ENCODE results near the gene FGD6.

FGD6 gene

DNA sequence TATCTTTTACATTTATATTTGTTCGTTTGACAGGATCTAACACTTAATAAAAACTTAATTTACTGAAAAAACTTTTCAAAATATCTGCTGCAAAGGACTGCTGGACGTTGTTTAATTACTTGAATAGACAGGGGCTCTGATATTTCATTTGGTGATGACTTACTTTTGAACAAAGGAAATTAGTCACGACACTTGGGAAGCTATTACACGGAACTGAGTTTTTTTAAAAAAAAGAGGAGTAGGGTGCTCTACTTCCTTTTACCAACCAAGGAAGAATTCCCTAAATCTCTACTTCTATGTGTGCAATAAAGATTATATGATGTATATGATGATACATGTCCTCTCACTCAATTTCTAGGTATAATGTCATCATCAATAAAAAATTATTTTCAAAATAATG lies 4.7 kb downstream of the FGD6 start:
- Histone ChIP-seq H3K9ac (ENCODE audit: low read length) (no peak overlapping the region), H3K36me3 (ENCODE audit: low read length) (no peaks in the 10 kb centered on the region), H3K9me3 (ENCODE audit: insufficient read depth, low read length) (no peaks in the 10 kb centered on the region), H4K20me1 (ENCODE audit: low read depth, low read length) (no peaks in the 10 kb centered on the region), H3K4me3 (ENCODE audit: insufficient read depth, low read length, poor library complexity, severe bottlenecking) (no peak overlapping the region), H3K79me2 (ENCODE audit: insufficient read depth, low read length) (0 out of 2 replicates have a peak, but pooled peaks cover 3% of the 10 kb centered on the region), H3K27me3 (ENCODE audit: low read length) (no peaks in the 10 kb centered on the region), H3F3A (ENCODE audit: insufficient read depth) (peaks cover 10% of the 10 kb centered on the region; the same call in 1 of the 2 replicates), H3K9me2 (replicated peaks; ENCODE audit: insufficient read depth, low read length) (no peaks in the 10 kb centered on the region), H2AFZ (ENCODE audit: low read depth, low read length, severe bottlenecking) (no peak overlapping the region), H3K4me2 (ENCODE audit: low read depth, low read length, poor library complexity, severe bottlenecking) (no peak overlapping the region), H3K27ac (ENCODE audit: low read depth, low read length) (no peak overlapping the region)
- no peak for TF ChIP-seq EZH2phosphoT487 (conservative IDR thresholded peaks at IDR 0.05; ENCODE audit: low read length)
- TF ChIP-seq, protein P1, sequence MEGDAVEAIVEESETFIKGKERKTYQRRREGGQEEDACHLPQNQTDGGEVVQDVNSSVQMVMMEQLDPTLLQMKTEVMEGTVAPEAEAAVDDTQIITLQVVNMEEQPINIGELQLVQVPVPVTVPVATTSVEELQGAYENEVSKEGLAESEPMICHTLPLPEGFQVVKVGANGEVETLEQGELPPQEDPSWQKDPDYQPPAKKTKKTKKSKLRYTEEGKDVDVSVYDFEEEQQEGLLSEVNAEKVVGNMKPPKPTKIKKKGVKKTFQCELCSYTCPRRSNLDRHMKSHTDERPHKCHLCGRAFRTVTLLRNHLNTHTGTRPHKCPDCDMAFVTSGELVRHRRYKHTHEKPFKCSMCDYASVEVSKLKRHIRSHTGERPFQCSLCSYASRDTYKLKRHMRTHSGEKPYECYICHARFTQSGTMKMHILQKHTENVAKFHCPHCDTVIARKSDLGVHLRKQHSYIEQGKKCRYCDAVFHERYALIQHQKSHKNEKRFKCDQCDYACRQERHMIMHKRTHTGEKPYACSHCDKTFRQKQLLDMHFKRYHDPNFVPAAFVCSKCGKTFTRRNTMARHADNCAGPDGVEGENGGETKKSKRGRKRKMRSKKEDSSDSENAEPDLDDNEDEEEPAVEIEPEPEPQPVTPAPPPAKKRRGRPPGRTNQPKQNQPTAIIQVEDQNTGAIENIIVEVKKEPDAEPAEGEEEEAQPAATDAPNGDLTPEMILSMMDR (IDR thresholded peaks at IDR 0.05; ENCODE audit: insufficient read depth, low read length, poor library complexity, severe bottlenecking) = no peak

DNA sequence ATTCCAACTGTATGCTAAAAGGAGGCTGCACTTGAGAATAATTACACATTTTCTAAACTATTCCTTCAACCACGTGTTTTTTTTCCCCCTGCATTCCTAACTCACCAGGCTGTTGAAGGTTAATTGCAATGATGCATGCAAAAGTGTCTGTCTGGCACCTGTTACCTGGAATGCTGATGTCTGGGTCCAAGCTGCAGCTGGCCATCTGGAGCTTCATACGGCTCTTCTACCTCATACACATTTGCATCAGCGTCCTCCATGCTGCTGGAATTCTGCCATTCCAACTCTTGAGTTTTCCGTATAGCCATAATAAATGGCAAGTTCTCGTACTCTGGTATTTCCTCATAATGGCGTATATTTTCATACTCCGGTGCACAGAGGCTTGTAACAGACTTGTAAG lies 8.6 kb downstream of the FGD6 start:
- no peaks in the 10 kb centered on the region for H3K27me3 ChIP-seq (ENCODE audit: low read length)
- H2AFZ ChIP-seq (ENCODE audit: low read depth, low read length, severe bottlenecking) = no peak overlapping the region
- no peaks in the 10 kb centered on the region for H3K36me3 ChIP-seq (ENCODE audit: low read length)
- no peak overlapping the region for H3K27ac ChIP-seq (ENCODE audit: low read depth, low read length)
- no peak overlapping the region for H3K9ac ChIP-seq (ENCODE audit: low read length)
- no peak overlapping the region for H3K4me2 ChIP-seq (ENCODE audit: low read depth, low read length, poor library complexity, severe bottlenecking)
- H3K9me3 ChIP-seq (ENCODE audit: insufficient read depth, low read length) = no peaks in the 10 kb centered on the region
- TF ChIP-seq EZH2phosphoT487 (conservative IDR thresholded peaks at IDR 0.05; ENCODE audit: low read length) = no peak
- TF ChIP-seq, protein P1 (IDR thresholded peaks at IDR 0.05; ENCODE audit: insufficient read depth, low read length, poor library complexity, severe bottlenecking) = no peak
- no peaks in the 10 kb centered on the region for H4K20me1 ChIP-seq (ENCODE audit: low read depth, low read length)
- no peaks in the 10 kb centered on the region for H3F3A ChIP-seq (ENCODE audit: insufficient read depth)
- no peak overlapping the region for H3K4me3 ChIP-seq (ENCODE audit: insufficient read depth, low read length, poor library complexity, severe bottlenecking)
- H3K9me2 ChIP-seq (replicated peaks; ENCODE audit: insufficient read depth, low read length) = no peaks in the 10 kb centered on the region
- H3K79me2 ChIP-seq (ENCODE audit: insufficient read depth, low read length) = no peaks in the 10 kb centered on the region

DNA sequence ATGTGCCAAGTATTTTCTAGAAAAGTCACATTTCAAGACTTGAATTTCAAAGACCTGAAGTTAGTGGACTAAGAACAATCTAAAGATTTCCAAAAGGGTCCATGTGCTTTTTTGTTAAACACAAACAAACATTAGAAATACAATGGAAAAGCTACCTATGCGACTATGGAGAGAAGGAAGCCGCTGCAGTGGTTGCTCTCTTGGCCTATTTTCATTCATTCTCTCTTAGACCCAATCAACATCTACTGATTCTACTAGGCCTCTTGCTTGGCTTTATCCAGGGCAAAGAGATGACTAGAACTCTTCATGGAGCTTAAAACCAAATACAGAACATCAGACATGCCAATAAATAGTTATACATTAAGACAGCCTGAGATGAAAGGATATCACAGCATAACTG lies 9.9 kb downstream of the FGD6 start:
- Histone ChIP-seq H3K9ac (ENCODE audit: low read length) (no peak overlapping the region), H4K20me1 (ENCODE audit: low read depth, low read length) (no peaks in the 10 kb centered on the region), H3K9me3 (ENCODE audit: insufficient read depth, low read length) (no peaks in the 10 kb centered on the region), H3K4me2 (ENCODE audit: low read depth, low read length, poor library complexity, severe bottlenecking) (no peak overlapping the region), H3K4me3 (ENCODE audit: insufficient read depth, low read length, poor library complexity, severe bottlenecking) (no peak overlapping the region), H2AFZ (ENCODE audit: low read depth, low read length, severe bottlenecking) (no peak overlapping the region), H3K79me2 (ENCODE audit: insufficient read depth, low read length) (no peaks in the 10 kb centered on the region), H3K9me2 (replicated peaks; ENCODE audit: insufficient read depth, low read length) (no peaks in the 10 kb centered on the region), H3K36me3 (ENCODE audit: low read length) (no peaks in the 10 kb centered on the region), H3K27ac (ENCODE audit: low read depth, low read length) (no peak overlapping the region), H3F3A (ENCODE audit: insufficient read depth) (no peaks in the 10 kb centered on the region), H3K27me3 (ENCODE audit: low read length) (no peaks in the 10 kb centered on the region)
- TF ChIP-seq, protein P1 (IDR thresholded peaks at IDR 0.05; ENCODE audit: insufficient read depth, low read length, poor library complexity, severe bottlenecking) = no peak
- no peak for TF ChIP-seq EZH2phosphoT487 (conservative IDR thresholded peaks at IDR 0.05; ENCODE audit: low read length)

All from SU-DHL-6 (cell line).